ENCODE data around the gene KIF25. TPM values are rescaled to one million over a fixed set of nuclear protein-coding genes. Genes with fewer than 3 reads are reported as not detected.

Gene KIF25
- total RNA-seq, 1 experiment from 2014 or later = 0.42 TPM

GRCh38 chr6:167980911-167981580 is 16.4 kb upstream of the KIF25 start:
- Histone ChIP-seq H3K27me3 (ENCODE audit: control insufficient read depth, insufficient read depth, low read length) (no peaks in the 10 kb centered on the region), H3K36me3 (replicated peaks; ENCODE audit: control insufficient read depth, insufficient read depth, low read length) (no peaks in the 10 kb centered on the region), H3K4me3 (ENCODE audit: insufficient read depth, low read depth, low read length) (no peak overlapping the region)
- no peak for DNase-seq

DNA sequence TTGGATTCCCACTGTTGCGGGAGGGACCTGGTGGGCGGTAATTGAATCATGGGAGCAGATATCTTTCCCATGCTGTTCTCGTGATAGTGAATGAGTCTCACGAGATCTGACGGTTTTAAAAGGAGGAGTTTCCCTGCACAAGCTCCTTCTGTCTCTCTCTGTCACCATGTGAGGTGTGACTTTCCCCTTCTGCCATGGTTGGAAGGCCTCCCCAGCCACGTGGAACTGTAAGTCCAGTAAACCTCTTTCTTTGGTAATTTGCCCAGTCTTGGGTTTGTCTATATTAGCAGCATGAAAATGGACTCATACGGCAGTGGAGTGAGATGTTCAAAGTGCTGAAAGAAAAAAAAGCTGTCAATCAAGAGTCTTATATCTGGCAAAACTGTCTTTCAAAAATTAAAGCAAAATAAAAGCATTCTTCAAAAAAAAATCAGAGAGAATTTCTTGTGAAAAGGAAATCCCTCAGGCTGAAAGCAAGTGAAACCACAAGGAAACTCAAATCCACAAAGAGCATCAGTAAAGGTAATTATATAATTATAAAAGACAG is 15.5 kb upstream of the KIF25 start:
- Histone ChIP-seq H3K4me3 (ENCODE audit: insufficient read depth, low read depth, low read length) (no peak overlapping the region), H3K36me3 (replicated peaks; ENCODE audit: control insufficient read depth, insufficient read depth, low read length) (no peaks in the 10 kb centered on the region), H3K27me3 (ENCODE audit: control insufficient read depth, insufficient read depth, low read length) (no peaks in the 10 kb centered on the region)
- no peak for DNase-seq

DNA sequence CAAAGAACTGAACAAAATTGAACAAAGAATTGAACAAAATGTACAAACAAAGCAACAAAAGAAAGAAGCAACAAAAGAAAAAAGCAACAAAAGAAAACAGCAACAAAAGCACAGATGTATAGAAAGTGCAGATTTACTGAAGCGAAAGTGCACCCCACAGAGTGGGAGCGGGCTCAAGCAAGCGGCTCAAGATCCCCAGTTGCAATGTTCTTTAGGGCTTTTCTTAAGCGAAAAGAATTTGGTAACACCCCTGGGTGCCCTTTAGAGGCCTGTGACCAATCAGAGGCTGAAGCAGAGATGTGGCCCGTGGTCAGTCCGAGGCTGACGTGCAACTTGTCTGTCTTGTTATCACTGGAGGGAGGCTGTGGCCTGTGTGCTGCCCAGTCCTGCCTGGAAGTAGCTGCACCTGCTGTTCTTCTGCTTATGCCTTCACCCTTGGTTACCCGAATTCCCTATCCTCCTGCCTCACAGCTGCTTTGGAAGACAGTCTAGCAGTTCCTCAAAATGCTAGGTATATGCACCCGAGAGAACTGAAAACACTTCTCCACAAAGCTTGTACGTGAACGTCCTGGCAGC is 13.2 kb upstream of the KIF25 start:
- Histone ChIP-seq H3K36me3 (replicated peaks; ENCODE audit: control insufficient read depth, insufficient read depth, low read length) (no peaks in the 10 kb centered on the region), H3K27me3 (ENCODE audit: control insufficient read depth, insufficient read depth, low read length) (no peaks in the 10 kb centered on the region), H3K4me3 (ENCODE audit: insufficient read depth, low read depth, low read length) (no peak overlapping the region)
- DNase-seq = no peak

DNA sequence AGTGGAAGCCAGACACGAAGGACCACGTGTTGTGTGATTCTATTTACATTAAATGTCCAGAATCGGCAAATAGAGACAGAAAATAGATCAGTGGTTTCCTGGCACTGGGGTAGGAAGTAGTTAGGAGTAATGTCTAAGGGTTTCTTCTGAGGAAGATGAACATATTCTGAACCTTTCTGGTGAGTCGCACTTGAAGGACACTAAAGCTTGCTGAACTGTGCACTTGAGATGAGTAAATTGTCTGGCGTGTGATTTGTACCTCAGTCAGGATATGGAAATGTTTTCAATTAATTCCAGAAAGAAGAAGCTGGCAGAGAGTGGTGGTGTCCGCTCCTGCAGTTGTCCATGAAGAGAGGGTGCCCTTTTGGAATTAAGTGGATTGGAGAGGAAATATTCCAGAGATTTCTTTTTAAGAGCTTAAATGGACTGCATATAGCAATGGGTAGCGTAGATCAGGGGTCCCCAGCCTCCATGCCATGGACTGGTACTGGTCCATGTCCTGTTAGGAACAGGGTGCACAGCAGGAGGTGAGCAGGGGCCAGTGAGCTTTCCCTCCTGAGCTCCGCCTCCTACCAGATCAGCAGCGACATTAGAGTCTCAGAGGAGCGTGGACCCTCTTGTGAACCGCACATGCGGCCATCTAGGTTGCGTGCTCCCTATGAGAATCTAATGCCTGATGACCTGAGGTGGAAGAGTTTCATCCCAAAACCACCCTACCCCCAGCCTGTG is 12.4 kb upstream of the KIF25 start:
- Histone ChIP-seq H3K36me3 (replicated peaks; ENCODE audit: control insufficient read depth, insufficient read depth, low read length) (no peaks in the 10 kb centered on the region), H3K4me3 (ENCODE audit: insufficient read depth, low read depth, low read length) (no peak overlapping the region), H3K27me3 (ENCODE audit: control insufficient read depth, insufficient read depth, low read length) (no peaks in the 10 kb centered on the region)
- no peak for DNase-seq

- DNase-seq = no peak
Observed at GRCh38 chr6:167985911-167986595, 11.4 kb upstream of the KIF25 start.

GRCh38 chr6:167987396-167988153 is 9.9 kb upstream of the KIF25 start:
- DNase-seq = no peak
- no peaks in the 10 kb centered on the region for H3K27me3 ChIP-seq (ENCODE audit: control insufficient read depth, insufficient read depth, low read length)
- no peak overlapping the region for H3K4me3 ChIP-seq (ENCODE audit: insufficient read depth, low read depth, low read length)
- no peaks in the 10 kb centered on the region for H3K36me3 ChIP-seq (replicated peaks; ENCODE audit: control insufficient read depth, insufficient read depth, low read length)

More at GRCh38 chr6:167985911-167986595, 11.4 kb upstream of the KIF25 start:
- H3K4me3 ChIP-seq (ENCODE audit: insufficient read depth, low read depth, low read length) = no peak overlapping the region
- H3K27me3 ChIP-seq (ENCODE audit: control insufficient read depth, insufficient read depth, low read length) = no peaks in the 10 kb centered on the region
- H3K36me3 ChIP-seq (replicated peaks; ENCODE audit: control insufficient read depth, insufficient read depth, low read length) = no peaks in the 10 kb centered on the region

GRCh38 chr6:167988154-167988495 is 9.3 kb upstream of the KIF25 start:
- no peak for DNase-seq

DNA sequence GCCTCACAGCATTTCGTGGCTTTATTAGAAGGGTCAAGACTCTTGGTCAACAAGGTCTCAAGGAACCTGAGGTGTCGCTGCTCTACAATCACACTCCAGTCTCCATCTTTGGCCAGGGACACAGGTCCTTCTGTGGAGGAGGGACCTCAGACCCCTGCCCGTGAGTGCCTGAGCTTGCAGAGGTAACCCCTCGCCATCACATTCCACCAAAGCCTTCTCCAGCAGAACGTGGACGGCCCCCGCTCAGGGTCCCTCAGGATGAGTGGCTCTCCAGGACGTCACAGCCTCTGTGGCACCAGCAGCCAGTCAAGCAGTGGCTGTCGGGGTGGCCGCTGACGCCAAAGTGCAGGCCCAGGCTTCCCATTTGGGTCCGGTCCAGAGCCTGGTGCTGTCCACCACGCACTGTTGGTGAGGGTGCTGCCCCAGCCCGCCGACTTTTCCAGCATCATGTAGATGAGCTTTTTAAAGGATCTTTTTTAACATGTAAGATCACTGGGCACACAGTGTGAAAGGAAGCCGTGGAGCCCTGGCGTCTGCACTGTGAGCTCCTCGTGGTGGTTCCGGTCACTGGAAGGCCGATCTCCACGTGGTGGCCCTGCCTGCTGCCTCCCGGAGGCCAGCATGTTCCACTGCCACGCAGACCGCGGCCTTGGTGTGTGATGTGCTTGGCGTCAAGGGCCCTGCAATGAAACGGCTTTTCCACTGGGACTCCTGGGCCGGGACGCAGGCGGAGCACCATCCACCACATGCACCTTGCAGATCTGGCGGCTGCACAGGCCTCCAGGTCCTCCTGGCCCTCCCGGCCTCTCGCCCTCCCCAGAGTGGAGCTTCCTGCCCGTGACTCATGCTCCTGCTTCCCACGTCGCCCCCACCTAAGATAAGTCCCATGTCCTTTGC is 8.3 kb upstream of the KIF25 start:
- Histone ChIP-seq H3K36me3 (replicated peaks; ENCODE audit: control insufficient read depth, insufficient read depth, low read length) (no peaks in the 10 kb centered on the region), H3K4me3 (ENCODE audit: insufficient read depth, low read depth, low read length) (no peak overlapping the region), H3K27me3 (ENCODE audit: control insufficient read depth, insufficient read depth, low read length) (no peaks in the 10 kb centered on the region)
- no peak for DNase-seq

More at GRCh38 chr6:167988154-167988495, 9.3 kb upstream of the KIF25 start:
- Histone ChIP-seq H3K36me3 (replicated peaks; ENCODE audit: control insufficient read depth, insufficient read depth, low read length) (no peaks in the 10 kb centered on the region), H3K27me3 (ENCODE audit: control insufficient read depth, insufficient read depth, low read length) (no peaks in the 10 kb centered on the region), H3K4me3 (ENCODE audit: insufficient read depth, low read depth, low read length) (no peak overlapping the region)

- DNase-seq = no peak
- no peaks in the 10 kb centered on the region for H3K27me3 ChIP-seq (ENCODE audit: control insufficient read depth, insufficient read depth, low read length)
- no peaks in the 10 kb centered on the region for H3K36me3 ChIP-seq (replicated peaks; ENCODE audit: control insufficient read depth, insufficient read depth, low read length)
- no peak overlapping the region for H3K4me3 ChIP-seq (ENCODE audit: insufficient read depth, low read depth, low read length)
Observed at GRCh38 chr6:167990016-167990945, 7.2 kb upstream of the KIF25 start.

- no peaks in the 10 kb centered on the region for H3K27me3 ChIP-seq (ENCODE audit: control insufficient read depth, insufficient read depth, low read length)
- H3K36me3 ChIP-seq (replicated peaks; ENCODE audit: control insufficient read depth, insufficient read depth, low read length) = no peaks in the 10 kb centered on the region
- H3K4me3 ChIP-seq (ENCODE audit: insufficient read depth, low read depth, low read length) = no peak overlapping the region
- no peak for DNase-seq
Observed at GRCh38 chr6:167993169-167993568, 4.3 kb upstream of the KIF25 start.

- no peaks in the 10 kb centered on the region for H3K27me3 ChIP-seq (ENCODE audit: control insufficient read depth, insufficient read depth, low read length)
- H3K4me3 ChIP-seq (ENCODE audit: insufficient read depth, low read depth, low read length) = no peak overlapping the region
- no peaks in the 10 kb centered on the region for H3K36me3 ChIP-seq (replicated peaks; ENCODE audit: control insufficient read depth, insufficient read depth, low read length)
- no peak for DNase-seq
Observed at GRCh38 chr6:167993831-167994230, 3.6 kb upstream of the KIF25 start.

- Histone ChIP-seq H3K27me3 (ENCODE audit: control insufficient read depth, insufficient read depth, low read length) (no peaks in the 10 kb centered on the region), H3K4me3 (ENCODE audit: insufficient read depth, low read depth, low read length) (no peak overlapping the region), H3K36me3 (replicated peaks; ENCODE audit: control insufficient read depth, insufficient read depth, low read length) (no peaks in the 10 kb centered on the region)
- DNase-seq = no peak
Observed at GRCh38 chr6:167995302-167995701, 2.2 kb upstream of the KIF25 start.

Data from H7 (cell line).